ENCODE measurements around the gene RAB11FIP2.

DNA sequence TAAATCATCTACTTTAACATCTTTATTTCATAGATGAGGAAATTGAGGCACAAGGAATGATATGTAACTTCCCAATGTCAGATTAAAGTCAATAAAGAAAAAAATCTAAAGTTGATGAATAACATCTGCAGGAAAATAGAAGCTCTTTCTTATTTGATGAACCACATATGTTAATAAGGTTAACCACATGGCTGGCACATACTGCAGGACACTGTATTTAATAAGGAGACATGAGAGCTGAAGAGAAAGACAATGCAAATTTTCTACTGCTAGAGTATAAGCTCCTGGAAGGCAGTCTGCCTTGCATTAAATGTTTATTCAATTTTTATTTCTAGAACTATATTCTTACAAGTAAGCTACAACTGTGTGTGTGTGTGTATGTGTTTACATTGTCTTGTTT lies 4.4 kb downstream of the RAB11FIP2 start:
- TF ChIP-seq EZH2 (IDR thresholded peaks at IDR 0.05; ENCODE audit: borderline replicate concordance, low read depth, low read length, severe bottlenecking): no peak
- TF ChIP-seq, protein P1, sequence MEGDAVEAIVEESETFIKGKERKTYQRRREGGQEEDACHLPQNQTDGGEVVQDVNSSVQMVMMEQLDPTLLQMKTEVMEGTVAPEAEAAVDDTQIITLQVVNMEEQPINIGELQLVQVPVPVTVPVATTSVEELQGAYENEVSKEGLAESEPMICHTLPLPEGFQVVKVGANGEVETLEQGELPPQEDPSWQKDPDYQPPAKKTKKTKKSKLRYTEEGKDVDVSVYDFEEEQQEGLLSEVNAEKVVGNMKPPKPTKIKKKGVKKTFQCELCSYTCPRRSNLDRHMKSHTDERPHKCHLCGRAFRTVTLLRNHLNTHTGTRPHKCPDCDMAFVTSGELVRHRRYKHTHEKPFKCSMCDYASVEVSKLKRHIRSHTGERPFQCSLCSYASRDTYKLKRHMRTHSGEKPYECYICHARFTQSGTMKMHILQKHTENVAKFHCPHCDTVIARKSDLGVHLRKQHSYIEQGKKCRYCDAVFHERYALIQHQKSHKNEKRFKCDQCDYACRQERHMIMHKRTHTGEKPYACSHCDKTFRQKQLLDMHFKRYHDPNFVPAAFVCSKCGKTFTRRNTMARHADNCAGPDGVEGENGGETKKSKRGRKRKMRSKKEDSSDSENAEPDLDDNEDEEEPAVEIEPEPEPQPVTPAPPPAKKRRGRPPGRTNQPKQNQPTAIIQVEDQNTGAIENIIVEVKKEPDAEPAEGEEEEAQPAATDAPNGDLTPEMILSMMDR (IDR thresholded peaks at IDR 0.05; ENCODE audit: borderline replicate concordance, extremely low read depth, low read length, poor library complexity, severe bottlenecking): no peak

All from DND-41 (cell line).